Stimulated activated naive CD4-positive, alpha-beta T cell treated with Interleukin-2 at 50 U/mL for 16 hours (primary cell): ENCODE data around the gene CENPP.

Experiments used
- DNase-seq: peaks from one replicate; lab custom pipeline; 2025; lab: John Stamatoyannopoulos, UW

The CENPP gene

GRCh38 chr9:92425474-92425873 is 99.7 kb downstream of the CENPP start:
- no peak for DNase-seq

- DNase-seq, result no peak
These were observed 100.9 kb downstream of the CENPP start for GRCh38 chr9:92426501-92427145.

GRCh38 chr9:92429836-92430235 is 104.1 kb downstream of the CENPP start:
- DNase-seq, result no peak

- DNase-seq, result no peak
These were observed 106.6 kb downstream of the CENPP start for GRCh38 chr9:92432350-92432749.

DNA sequence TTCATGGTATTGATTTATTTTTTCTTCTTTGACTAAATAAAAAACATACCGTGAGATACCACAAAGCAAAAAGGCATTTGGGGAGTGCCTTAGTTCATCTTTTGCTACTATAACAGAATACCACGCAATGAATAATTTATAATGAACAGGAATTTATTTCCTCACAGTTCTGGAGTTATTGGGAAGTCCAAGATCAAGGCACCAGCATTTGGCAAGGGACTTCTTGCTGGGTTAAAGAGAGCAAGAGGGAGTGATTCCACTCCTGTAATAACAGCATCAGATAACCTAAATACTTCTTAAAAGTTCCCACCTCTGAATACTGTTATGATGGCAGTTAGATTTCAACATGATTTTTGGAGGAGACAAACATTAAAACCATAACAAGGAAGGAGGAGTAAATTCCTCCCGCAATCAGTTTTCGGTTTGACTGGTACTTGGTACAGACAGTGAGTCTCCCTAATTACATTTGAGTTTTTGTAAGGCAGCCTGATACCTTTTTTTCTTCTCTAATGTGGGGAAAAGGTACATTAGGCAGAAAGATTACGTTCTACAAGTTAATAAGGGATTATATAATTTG is 107.3 kb downstream of the CENPP start:
- DNase-seq, result no peak

- DNase-seq, result no peak
These were observed 109.5 kb downstream of the CENPP start for GRCh38 chr9:92435263-92435662.

GRCh38 chr9:92438900-92439526 is 113.3 kb downstream of the CENPP start:
- DNase-seq, result no peak

GRCh38 chr9:92439921-92440750 is 114.4 kb downstream of the CENPP start:
- no peak for DNase-seq

DNA sequence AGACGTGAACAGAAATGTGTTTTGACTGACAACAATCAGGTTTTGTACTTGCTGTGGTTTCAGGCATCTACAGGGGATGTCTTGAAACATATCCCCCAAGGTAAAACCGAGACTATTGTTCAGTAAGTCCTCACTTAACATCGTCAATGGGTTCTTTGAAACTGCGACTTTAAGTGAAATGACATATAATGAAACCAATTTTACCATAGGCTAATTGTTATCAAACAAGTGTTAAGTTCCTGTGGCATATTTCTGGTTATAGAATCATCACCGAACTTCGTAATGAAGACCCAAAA is 114.9 kb downstream of the CENPP start:
- DNase-seq, result no peak

DNA sequence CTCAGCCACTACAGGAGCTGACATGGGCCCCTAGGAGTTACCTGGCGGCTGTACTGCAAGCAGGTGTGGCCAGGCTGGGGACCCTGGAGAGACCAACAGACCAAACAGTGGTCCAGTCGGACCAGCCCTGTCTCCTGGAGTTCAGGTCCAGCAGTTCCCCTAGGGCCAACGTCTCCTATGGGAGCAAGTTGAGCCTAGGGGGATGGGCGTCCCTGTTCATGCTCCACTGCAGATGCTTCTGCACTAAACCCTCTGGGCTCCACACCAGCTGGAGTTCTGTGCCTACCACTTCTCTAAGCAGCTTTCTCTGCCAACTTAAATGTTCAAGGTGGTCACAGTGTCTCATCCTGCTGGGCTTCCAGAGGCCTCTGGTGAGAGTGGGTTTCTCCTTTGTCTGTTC is 119.1 kb downstream of the CENPP start:
- no peak for DNase-seq

GRCh38 chr9:92446536-92446935 is 120.8 kb downstream of the CENPP start:
- no peak for DNase-seq

GRCh38 chr9:92455217-92455616 is 129.5 kb downstream of the CENPP start:
- no peak for DNase-seq

- no peak for DNase-seq
These were observed 131.8 kb downstream of the CENPP start for GRCh38 chr9:92457576-92457975.

DNA sequence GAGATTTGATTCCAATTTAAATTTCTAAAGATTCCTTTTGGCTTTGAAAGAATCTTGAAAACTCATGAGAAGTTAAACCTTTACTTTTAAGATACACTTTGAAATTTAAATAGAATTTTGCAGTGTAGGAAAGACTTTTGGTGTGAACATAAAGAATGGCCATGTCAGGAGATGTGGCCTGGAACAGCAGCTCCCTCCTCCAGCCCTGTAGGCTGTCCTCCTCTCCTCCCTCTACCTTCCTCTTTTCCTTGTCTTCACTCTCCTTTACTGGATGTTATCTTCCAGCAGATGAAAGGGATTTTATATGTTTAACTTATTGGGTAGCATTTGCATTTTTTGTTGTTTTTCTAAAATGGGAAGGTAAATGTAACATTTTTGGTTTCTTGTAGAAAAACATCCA is 137.6 kb downstream of the CENPP start:
- no peak for DNase-seq

GRCh38 chr9:92463984-92464383 is 138.2 kb downstream of the CENPP start:
- DNase-seq, result no peak

DNA sequence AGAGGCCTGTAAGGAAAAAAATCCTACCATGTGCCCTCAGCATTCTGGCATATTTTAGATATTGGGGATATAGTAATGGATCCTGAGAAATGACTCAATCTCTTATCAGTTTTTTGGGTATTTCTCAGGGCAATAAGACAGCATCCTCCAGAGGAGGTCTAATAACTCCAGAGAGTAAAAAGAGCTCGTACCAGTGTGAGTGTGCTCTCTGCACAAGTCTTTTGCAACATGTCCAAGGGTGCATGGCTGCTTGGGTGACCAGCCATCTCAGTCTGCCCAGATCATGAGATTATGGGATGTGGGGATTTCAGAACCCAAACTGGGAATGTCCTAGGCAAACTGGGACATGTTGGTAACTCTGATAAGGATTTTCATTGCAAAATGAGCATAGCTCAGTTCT is 141.3 kb downstream of the CENPP start:
- DNase-seq, result no peak

- DNase-seq, result no peak
These were observed 141.8 kb downstream of the CENPP start for GRCh38 chr9:92467511-92467910.

GRCh38 chr9:92468206-92468605 is 142.5 kb downstream of the CENPP start:
- no peak for DNase-seq

DNA sequence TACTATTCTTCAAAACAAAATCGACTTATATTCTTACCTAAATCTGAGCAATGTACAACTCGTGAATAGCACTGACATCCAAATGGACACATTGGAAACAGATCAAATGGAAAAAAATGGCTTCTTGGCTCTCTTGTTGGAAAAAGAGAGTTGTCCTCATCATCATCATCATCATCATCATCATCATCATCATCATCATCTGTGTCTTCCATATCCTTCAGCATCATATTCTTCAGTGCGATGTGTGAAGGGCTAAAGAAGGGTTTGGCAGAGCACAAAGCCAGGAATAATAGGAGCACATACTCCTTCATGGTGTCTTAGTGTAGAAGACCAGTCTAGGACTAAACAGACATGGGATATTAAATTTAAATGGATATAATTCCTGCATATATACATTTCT is 148.8 kb downstream of the CENPP start:
- no peak for DNase-seq

DNA sequence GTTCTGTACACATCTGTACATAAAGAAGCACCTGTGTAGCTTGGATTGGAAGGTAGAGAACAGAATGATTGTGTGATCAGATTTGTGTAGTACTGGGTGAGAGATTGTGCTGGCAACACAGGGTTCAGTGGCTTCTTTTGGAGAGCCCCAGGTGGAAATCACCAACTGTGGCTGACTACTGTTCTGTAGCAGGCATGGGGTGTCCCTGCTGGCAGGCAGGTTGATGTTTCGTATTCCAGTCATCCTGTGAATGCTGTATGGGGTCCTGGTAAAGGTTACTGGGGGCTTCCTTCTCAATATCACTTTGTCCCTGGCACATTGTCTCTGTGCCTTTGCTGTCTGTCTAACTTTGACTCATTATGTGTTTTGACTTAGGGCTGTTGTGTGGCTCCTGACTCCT is 151.2 kb downstream of the CENPP start:
- no peak for DNase-seq

DNA sequence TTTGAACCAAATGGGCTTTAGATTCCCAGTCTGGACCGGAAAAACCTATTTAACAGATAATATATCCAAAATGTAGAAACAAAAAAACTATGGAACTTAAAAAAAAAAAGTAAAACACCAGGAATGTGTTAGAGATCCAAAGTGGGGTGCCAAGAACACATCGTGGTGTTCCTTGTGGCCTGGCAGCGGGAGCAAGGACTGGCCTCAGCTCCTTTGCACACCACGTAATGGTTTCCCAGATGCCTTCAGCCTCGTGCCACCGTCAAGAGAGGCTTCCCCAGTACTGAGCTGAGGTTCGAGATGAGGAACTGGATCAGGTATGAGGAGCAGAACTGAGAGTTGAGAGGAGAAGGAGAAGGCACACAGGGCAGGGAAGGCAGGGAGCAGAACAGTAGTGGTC is 153.0 kb downstream of the CENPP start:
- no peak for DNase-seq

GRCh38 chr9:92479346-92479745 is 153.6 kb downstream of the CENPP start:
- no peak for DNase-seq

DNA sequence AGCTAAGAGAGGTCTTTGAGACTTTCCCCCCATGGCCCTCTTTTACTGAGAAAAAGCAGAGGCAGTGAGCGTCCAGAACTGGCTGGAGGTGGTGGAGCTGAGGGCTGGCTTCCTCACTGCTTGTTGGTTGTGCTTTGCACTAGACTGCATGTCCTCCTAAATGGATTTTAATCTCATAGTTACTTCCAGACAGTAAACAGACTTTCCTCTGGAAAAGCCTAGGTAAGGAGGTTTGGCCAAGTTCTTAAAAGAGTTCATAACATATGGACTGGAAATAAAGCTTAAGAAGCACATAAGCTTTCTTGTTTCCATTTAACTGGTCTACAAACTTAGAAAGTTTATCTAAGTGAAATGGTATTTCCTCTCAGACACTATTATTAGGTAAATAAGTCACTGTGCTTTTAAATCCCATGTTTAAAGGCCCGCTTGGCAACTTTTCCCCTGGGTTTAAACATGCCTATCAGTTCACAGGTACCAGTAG is 154.6 kb downstream of the CENPP start:
- DNase-seq, result no peak
